GM12801 (cell line): Measurements from ENCODE around the gene NAIF1.

Source experiments
- TF ChIP-seq, protein P1 (sequence below): IDR thresholded peaks from one replicate; pipeline ENCODE4 v1.5.1; 2011; ENCODE audit warnings: control low read depth; ENCODE audit not compliant: insufficient read length; ENCODE audit errors: extremely low read depth

Gene NAIF1, protein sequence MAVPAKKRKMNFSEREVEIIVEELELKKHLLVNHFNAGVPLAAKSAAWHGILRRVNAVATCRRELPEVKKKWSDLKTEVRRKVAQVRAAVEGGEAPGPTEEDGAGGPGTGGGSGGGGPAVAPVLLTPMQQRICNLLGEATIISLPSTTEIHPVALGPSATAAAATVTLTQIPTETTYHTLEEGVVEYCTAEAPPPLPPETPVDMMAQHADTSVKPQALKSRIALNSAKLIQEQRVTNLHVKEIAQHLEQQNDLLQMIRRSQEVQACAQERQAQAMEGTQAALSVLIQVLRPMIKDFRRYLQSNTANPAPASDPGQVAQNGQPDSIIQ

DNA sequence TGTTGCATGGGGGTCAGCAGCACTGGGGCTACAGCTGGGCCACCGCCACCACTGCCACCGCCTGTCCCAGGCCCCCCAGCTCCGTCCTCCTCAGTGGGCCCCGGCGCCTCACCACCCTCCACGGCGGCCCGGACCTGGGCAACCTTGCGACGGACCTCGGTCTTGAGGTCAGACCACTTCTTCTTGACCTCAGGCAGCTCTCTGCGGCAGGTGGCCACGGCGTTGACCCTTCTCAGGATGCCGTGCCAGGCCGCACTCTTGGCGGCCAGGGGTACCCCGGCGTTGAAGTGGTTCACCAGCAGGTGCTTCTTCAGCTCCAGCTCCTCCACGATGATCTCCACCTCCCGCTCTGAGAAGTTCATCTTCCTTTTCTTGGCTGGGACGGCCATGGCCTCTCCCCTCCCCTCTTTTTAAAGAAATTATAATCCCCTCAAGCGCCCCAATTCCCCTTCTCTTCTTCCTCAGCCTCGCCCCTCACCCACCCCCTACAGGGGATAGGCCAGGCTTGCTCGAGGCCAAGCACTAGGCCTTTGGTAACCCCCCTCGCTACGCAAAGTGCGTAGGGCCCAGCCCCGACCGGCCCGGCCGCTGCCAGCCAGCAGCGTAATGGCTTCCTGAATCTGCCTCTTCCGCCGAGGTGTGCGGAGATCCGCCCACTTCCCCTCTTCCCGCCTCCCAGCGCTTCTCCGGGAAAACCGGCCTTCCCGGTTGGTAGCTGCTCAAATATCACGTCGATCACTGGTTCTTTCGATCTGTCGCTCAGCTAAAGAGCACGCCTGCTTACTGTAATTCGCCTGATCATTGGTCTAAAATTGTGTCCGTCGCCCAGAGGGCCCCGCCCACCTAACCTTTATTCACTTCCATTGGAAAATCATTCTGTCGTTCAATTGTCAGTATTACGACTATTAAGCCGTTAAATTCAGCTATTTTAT, at the start of gene NAIF1:
Gene NAIF1, minus strand, starts transcription at position 608 of the 932 bp plus-strand sequence. Its CDS starts 219 bp downstream, at position 389.
- TF ChIP-seq, protein P1, sequence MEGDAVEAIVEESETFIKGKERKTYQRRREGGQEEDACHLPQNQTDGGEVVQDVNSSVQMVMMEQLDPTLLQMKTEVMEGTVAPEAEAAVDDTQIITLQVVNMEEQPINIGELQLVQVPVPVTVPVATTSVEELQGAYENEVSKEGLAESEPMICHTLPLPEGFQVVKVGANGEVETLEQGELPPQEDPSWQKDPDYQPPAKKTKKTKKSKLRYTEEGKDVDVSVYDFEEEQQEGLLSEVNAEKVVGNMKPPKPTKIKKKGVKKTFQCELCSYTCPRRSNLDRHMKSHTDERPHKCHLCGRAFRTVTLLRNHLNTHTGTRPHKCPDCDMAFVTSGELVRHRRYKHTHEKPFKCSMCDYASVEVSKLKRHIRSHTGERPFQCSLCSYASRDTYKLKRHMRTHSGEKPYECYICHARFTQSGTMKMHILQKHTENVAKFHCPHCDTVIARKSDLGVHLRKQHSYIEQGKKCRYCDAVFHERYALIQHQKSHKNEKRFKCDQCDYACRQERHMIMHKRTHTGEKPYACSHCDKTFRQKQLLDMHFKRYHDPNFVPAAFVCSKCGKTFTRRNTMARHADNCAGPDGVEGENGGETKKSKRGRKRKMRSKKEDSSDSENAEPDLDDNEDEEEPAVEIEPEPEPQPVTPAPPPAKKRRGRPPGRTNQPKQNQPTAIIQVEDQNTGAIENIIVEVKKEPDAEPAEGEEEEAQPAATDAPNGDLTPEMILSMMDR, result no peak

DNA sequence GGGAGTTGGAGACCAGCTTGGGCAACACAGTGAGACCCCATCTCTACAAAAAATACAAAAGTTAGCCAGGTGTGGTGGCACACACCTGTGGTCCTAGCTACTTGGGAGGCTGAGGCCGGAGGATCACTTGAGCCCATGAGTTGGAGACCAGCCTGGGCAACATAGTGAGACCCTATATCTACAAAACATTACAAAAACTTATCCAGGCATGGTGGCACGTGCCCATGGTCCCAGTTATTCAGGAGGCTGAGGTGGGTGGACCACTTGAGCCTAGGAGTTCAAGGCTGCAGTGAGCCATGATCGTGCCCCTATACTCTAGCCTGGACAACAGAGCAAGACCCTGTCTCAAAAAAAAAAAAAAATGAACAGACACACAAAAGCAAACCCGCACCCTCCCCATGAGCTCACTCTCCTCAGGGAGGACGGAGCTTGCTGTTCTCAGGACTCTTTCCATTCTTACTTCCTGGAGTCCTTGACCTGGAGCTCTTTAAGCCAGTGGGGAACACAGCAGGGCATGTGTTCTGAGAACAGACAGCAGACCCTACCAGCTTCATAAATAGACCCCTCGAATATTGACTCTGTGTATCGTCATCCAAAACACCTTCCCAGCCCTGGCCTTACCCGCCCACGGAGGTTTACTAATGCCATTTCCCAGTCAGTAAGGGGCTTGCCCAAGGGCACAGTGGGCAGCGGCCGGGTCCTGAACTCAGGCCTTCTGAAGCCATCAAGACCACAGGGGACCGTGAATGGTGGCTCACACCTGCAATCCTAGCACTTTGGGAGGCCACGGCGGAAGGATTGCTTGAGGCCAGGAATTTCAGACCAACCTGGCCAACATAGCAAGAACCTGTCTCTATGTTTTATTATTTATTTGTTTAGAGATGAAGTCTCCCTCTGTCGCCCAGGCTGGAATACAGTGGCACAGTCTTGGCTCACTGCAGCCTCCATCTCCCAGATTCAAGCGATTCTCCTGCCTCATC, 49.3 kb upstream of the NAIF1 start:
- TF ChIP-seq, protein P1, result no peak

DNA sequence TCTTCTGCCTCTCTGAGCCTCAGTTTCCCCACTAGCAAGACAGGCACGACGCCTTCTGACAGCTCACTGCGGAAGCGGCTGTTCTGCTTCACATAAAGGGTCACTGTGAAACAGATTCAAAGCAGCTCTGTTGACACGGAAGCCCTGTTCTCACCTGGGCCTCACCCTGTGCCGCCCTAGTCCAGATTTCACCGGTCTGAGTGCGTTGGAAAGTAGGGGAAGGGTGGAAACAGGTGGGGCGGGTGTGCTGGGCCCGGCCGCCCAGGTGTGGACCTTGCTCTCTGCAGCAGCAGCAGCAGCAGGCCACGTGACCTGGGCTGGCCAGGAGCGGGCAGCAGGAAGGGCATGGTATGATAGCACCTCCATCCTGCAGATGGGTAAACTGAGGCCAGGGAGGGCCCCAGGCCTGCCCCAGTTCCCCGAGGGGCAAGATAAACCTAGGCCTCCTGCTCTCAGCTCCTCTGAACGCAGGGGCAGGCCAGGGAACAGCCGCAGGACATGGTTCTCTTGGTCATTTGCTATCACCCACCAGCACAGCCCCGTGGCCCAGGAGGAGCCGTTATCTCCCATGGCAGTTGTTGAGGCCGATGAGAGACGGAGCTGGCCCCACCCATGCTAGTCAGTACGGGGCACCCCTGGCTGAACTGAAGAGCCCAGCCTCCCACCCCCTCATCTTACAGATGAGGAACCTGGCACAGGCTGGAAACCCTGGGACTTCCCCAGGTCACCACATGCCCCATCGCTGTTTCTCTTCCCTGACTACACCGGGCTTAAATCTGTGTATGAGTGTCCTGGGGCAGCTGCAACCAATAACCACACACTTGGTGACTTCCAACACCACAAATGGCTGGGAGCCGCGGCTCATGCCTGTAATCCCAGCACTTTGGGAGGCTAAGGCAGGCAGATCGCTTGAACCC, 48.3 kb upstream of the NAIF1 start:
- TF ChIP-seq, protein P1, result no peak

DNA sequence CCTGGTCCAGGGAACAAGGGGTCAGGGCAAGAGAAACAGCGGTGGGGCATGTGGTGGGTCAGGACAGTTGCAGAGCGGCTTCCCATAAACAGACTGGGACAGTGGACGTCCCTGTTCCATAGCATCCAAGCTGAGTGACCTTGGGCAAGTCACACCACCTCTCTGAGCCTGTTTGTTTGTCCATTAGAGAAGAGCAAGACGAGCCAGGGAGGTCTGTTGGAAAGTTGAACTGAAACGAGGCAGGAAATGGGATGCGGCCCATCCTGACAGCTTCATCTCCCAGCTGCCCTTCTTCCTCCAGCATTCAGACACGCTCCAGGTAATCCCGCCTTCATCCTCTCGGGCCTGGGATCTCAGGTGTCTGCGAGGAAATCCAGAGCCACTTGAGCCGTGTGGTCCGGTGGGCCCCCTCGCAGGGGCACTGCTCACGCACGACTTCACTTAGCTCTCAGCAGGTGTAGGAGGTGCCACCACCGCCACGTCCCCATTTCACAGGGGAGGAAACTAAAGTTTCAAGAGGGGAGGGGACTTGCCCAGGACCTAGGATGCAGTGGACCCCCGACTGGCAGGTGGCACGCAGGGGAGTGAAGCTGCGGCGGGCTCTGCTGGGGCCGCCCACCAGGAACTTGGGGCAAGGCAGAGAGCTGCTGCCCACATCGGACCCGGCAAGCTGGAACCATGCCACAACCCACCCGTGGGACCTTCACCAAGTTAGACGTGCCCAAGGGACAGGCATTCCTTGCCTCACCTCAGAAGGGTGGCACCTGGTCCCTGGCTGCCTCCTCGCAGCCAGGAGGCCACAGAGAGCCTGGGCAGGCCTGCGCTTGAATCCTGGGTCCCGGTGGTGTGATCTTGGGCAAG, 47.4 kb upstream of the NAIF1 start:
- TF ChIP-seq, protein P1, result no peak

DNA sequence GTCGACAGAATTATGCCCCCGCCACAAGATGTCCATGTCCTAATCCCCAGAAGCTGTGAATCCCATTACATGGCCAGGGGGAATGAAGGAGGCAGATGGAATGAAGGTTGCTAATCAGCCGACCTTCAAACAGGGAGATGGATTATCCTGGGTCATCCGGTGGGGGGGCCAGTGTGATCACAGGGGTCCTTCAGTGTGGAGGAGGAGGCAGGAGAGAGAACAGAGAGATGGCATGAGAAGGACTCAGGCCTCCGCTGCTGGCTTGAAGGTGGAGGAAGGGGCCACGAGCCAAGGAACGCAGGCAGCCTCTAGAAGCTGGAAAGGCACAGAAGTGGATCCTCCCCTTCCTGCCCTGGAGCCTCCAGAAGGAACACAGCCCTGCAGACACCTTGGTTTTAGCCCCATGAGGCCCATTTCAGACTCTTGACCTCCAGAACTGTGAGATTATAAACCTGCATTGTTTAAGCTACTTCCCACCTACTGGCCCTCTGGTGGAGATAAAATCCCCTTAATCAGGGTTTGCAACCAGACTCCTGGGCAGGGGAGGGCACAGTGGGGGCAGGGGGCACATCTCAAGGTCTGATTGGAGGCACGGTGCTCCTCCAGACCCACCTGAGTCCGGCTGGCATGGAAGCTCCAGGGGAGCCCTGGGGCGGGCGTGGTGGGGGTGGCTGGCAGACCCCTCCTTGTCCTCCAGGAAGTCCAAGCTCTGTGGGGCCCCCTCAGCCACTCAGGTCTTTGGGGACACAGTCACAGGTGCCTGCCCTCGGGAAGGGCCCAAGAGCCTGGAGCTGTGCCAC, 46.6 kb upstream of the NAIF1 start:
- TF ChIP-seq, protein P1, result no peak
